IMR-90 (cell line): ENCODE results near the gene KLHL9. TPM values are rescaled to one million over a fixed set of nuclear protein-coding genes. Genes with fewer than 3 reads are reported as not detected.

ENCODE experiments used
- ATAC-seq: fragments of 200-7000 bp; cut with Tn5 transposase; 2 replicates; pipeline ENCODE4 v1.9.1; 2020; ENCODE audit warnings: low read depth, mild to moderate bottlenecking, moderate library complexity
- BruUV-seq: library from RNA; stranded (reverse); fragments of 400-500 nt; replicated peaks from 2 replicates; lab custom pipeline; 2021; lab: Mats Ljungman, UMichigan
- CTCF ChIA-PET: fragments of 300-600 bp; formaldehyde crosslinking; extraction: SDS; loops from one replicate; lab custom pipeline; 2021; ENCODE audit warnings: antibody characterized with exemption; lab: Yijun Ruan, JAX
- POLR2A ChIA-PET: fragments of 300-600 bp; sonication (Branson Sonifier 250); formaldehyde crosslinking; loops from one replicate; lab custom pipeline; 2022; ENCODE audit warnings: antibody characterized with exemption; ENCODE audit not compliant: unreplicated experiment; lab: Charles Lee
- DNase-seq: peaks from one replicate; pipeline ENCODE4 v3.0.0; 2013
- H2AFZ ChIP-seq: replicated peaks from 2 replicates; pipeline ENCODE3; 2013; ENCODE audit warnings: low read length, mild to moderate bottlenecking; ENCODE audit not compliant: poor library complexity
- H2AK5ac ChIP-seq: 2 replicates; pipeline ENCODE4 v1.6.1; 2013; ENCODE audit warnings: low read depth, low read length, inconsistent platforms
- H2AK9ac ChIP-seq: replicated peaks from 2 replicates; pipeline ENCODE3; 2013; ENCODE audit warnings: mild to moderate bottlenecking, low read depth, low read length, moderate library complexity; ENCODE audit not compliant: poor library complexity
- H2BK120ac ChIP-seq: 2 replicates; pipeline ENCODE4 v1.6.1; 2013; ENCODE audit warnings: low read depth, low read length, inconsistent platforms
- H2BK15ac ChIP-seq: 3 replicates; pipeline ENCODE4 v1.6.1; 2013; ENCODE audit warnings: low read depth, low read length, inconsistent platforms
- H2BK20ac ChIP-seq: 2 replicates; pipeline ENCODE4 v1.6.1; 2013; ENCODE audit warnings: low read depth, mild to moderate bottlenecking, inconsistent platforms, low read length, moderate library complexity
- H2BK5ac ChIP-seq: 2 replicates; pipeline ENCODE4 v1.6.1; 2013; ENCODE audit warnings: mild to moderate bottlenecking, low read depth, low read length, inconsistent platforms; ENCODE audit not compliant: poor library complexity, severe bottlenecking
- H3K14ac ChIP-seq: replicated peaks from 2 replicates; pipeline ENCODE4 v1.6.1; 2013; ENCODE audit warnings: low read depth, low read length, inconsistent platforms
- H3K18ac ChIP-seq: 2 replicates; pipeline ENCODE4 v1.6.1; 2013; ENCODE audit warnings: low read depth, low read length, control low read depth
- H3K23ac ChIP-seq: 2 replicates; pipeline ENCODE4 v1.6.1; 2013; ENCODE audit warnings: low read depth, low read length, inconsistent platforms
- H3K27ac ChIP-seq: 2 replicates; pipeline ENCODE4 v1.5.1; 2013; ENCODE audit warnings: mild to moderate bottlenecking, control low read depth, low read length; ENCODE audit not compliant: insufficient read depth
- H3K27me3 ChIP-seq: 2 replicates; pipeline ENCODE4 v1.6.1; 2013; ENCODE audit warnings: low read length; ENCODE audit not compliant: control insufficient read depth, insufficient read depth
- H3K36me3 ChIP-seq: 2 replicates; pipeline ENCODE4 v1.6.1; 2013; ENCODE audit warnings: low read length, mixed read lengths; ENCODE audit not compliant: control insufficient read depth, insufficient read depth
- H3K4ac ChIP-seq: 2 replicates; pipeline ENCODE4 v1.6.1; 2013; ENCODE audit warnings: low read depth, low read length, inconsistent platforms
- H3K4me1 ChIP-seq: 2 replicates; pipeline ENCODE4 v1.6.1; 2013; ENCODE audit warnings: low read length, mixed read lengths; ENCODE audit not compliant: control insufficient read depth, insufficient read depth
- H3K4me2 ChIP-seq: 2 replicates; pipeline ENCODE4 v1.6.1; 2013; ENCODE audit warnings: low read depth, mild to moderate bottlenecking, control low read depth, low read length, moderate library complexity
- H3K4me3 ChIP-seq: 2 replicates; pipeline ENCODE4 v1.5.1; 2013; ENCODE audit warnings: low read depth, mild to moderate bottlenecking, control low read depth, low read length, moderate library complexity; ENCODE audit not compliant: insufficient read depth
- H3K56ac ChIP-seq: 2 replicates; pipeline ENCODE4 v1.6.1; 2013; ENCODE audit warnings: low read length, inconsistent platforms; ENCODE audit not compliant: insufficient read depth; ENCODE audit errors: extremely low read depth
- H3K79me1 ChIP-seq, 2 experiments: 2 replicates each; pipeline ENCODE4 v1.6.1; 2013; ENCODE audit warnings: low read length in 2 of 2, inconsistent platforms in 1 of 2, low read depth in 1 of 2
- H3K9ac ChIP-seq: 2 replicates; pipeline ENCODE4 v1.6.1; 2013; ENCODE audit warnings: low read depth, low read length, control low read depth
- H3K9me1 ChIP-seq: 2 replicates; pipeline ENCODE4 v1.6.1; 2013; ENCODE audit warnings: low read length, inconsistent platforms; ENCODE audit not compliant: insufficient read depth
- H3K9me3 ChIP-seq: 2 replicates; pipeline ENCODE4 v1.6.1; 2013; ENCODE audit warnings: low read length; ENCODE audit not compliant: control insufficient read depth, insufficient read depth
- H4K20me1 ChIP-seq: 2 replicates; pipeline ENCODE4 v1.6.1; 2013; ENCODE audit warnings: low read length, inconsistent platforms; ENCODE audit not compliant: insufficient read depth
- H4K5ac ChIP-seq: 2 replicates; pipeline ENCODE4 v1.6.1; 2013; ENCODE audit warnings: mild to moderate bottlenecking, low read depth, low read length, control low read depth
- H4K8ac ChIP-seq, 2 experiments: 2 replicates each; pipeline ENCODE4 v1.6.1; 2013; ENCODE audit warnings: low read depth in 2 of 2, low read length in 2 of 2, control low read depth in 1 of 2, inconsistent platforms in 1 of 2
- H4K91ac ChIP-seq: 2 replicates; pipeline ENCODE4 v1.6.1; 2013; ENCODE audit warnings: low read depth, low read length, inconsistent platforms; ENCODE audit not compliant: insufficient read depth
- BHLHE40 ChIP-seq: fragments of 150-350 bp; IDR thresholded peaks from 2 replicates; pipeline ENCODE4 v1.6.1; 2016; ENCODE audit warnings: mild to moderate bottlenecking, low read depth, low read length
- CEBPB ChIP-seq: IDR thresholded peaks from 2 replicates; pipeline ENCODE4 v1.6.1; 2012; ENCODE audit warnings: low read depth, low read length, improper control_type of control experiment
- CHD1 ChIP-seq: IDR thresholded peaks from 2 replicates; pipeline ENCODE4 v1.6.1; 2012; ENCODE audit warnings: low read depth, low read length, improper control_type of control experiment
- FOS ChIP-seq: fragments of 150-350 bp; IDR thresholded peaks from 2 replicates; pipeline ENCODE4 v1.6.1; 2016; ENCODE audit warnings: low read depth, low read length
- MAFK ChIP-seq: IDR thresholded peaks from 2 replicates; pipeline ENCODE4 v1.6.1; 2012; ENCODE audit warnings: low read depth, low read length, improper control_type of control experiment
- MAZ ChIP-seq: IDR thresholded peaks from 2 replicates; pipeline ENCODE4 v1.6.1; 2012; ENCODE audit warnings: low read depth, mild to moderate bottlenecking, low read length, improper control_type of control experiment, moderate library complexity, borderline replicate concordance
- MXI1 ChIP-seq: IDR thresholded peaks from 2 replicates; pipeline ENCODE4 v1.6.1; 2012; ENCODE audit warnings: low read depth, mild to moderate bottlenecking, low read length, moderate library complexity, borderline replicate concordance
- NFE2L2 ChIP-seq: fragments of 150-350 bp; IDR thresholded peaks from 2 replicates; pipeline ENCODE4 v1.6.1; 2016; ENCODE audit warnings: low read depth, mild to moderate bottlenecking, low read length
- POLR2A ChIP-seq: IDR thresholded peaks from 2 replicates; pipeline ENCODE4 v1.6.1; 2012; ENCODE audit warnings: mild to moderate bottlenecking, low read depth, low read length
- RAD21 ChIP-seq: IDR thresholded peaks from 2 replicates; pipeline ENCODE4 v1.6.1; 2012; ENCODE audit warnings: low read length, improper control_type of control experiment
- RCOR1 ChIP-seq: IDR thresholded peaks from 2 replicates; pipeline ENCODE4 v1.6.1; 2012; ENCODE audit warnings: mild to moderate bottlenecking, low read length, improper control_type of control experiment; ENCODE audit not compliant: insufficient replicate concordance
- RFX5 ChIP-seq: IDR thresholded peaks from 2 replicates; pipeline ENCODE4 v1.8.0; 2012; ENCODE audit warnings: low read depth, mild to moderate bottlenecking, low read length, moderate library complexity
- SMC3 ChIP-seq: fragments of 150-350 bp; IDR thresholded peaks from 2 replicates; pipeline ENCODE4 v1.6.1; 2016; ENCODE audit warnings: low read depth, mild to moderate bottlenecking, antibody characterized with exemption, low read length, moderate library complexity
- WGBS, 2 experiments: methylation state at CpG; one replicate each; pipeline versions ENCODE4 v1.1.5 to v1.1.7; 2013; ENCODE audit warnings: missing lambda C conversion rate in 2 of 2; ENCODE audit not compliant: insufficient read length in 1 of 2; ENCODE audit errors: extremely low coverage in 2 of 2; 5-methylcytosine and 5-hydroxymethylcytosine counted together
- dilution Hi-C: fragments of 300-500 bp; cut with HindIII; formaldehyde crosslinking; loops from one replicate; pipeline ENCODE4 v1.14.3; 2018; ENCODE audit warnings: low sequenced_read_pairs; ENCODE audit not compliant: unreplicated experiment
- in situ Hi-C: fragments of 300-500 bp; cut with MboI; formaldehyde crosslinking; loops from 3 replicates; pipeline ENCODE4 v1.14.3; 2019; ENCODE audit warnings: low sequenced_read_pairs, inconsistent platforms, mixed read lengths
- intact Hi-C: fragments of 100-400 bp; cut with micrococcal nuclease; formaldehyde crosslinking; loops from 2 replicates; pipeline ENCODE4 v1.10.0; 2022
- polyA plus RNA-seq, 3 experiments: library from polyadenylated mRNA; depleted of rRNA; stranded (reverse); fragments of >200 nt; gene quantifications; 2 replicates each; pipeline ENCODE4 v1.2.3, GENCODE V29; 2012; ENCODE audit warnings: low replicate concordance in 1 of 3
- total RNA-seq: library from RNA; depleted of rRNA; stranded (reverse); fragments of >200 nt; gene quantifications from 2 replicates; pipeline ENCODE4 v1.2.3, GENCODE V29; 2012
- TF ChIP-seq, protein P1 (sequence below): conservative IDR thresholded peaks from 2 replicates; pipeline ENCODE4 v1.5.1; 2012; ENCODE audit warnings: mild to moderate bottlenecking, low read depth, low read length, improper control_type of control experiment
- TF ChIP-seq, protein P2 (sequence below): fragments of 150-350 bp; IDR thresholded peaks from 2 replicates; pipeline ENCODE4 v1.6.1; 2016; ENCODE audit warnings: low read depth, mild to moderate bottlenecking, low read length, moderate library complexity, borderline replicate concordance
- TF ChIP-seq, protein P3 (sequence below): fragments of 150-350 bp; IDR thresholded peaks from 2 replicates; pipeline ENCODE4 v1.6.1; 2017; ENCODE audit warnings: mild to moderate bottlenecking, antibody characterized with exemption, low read length, low read depth

Gene KLHL9
- total and polyA plus RNA-seq, 2 of the 4 experiments (the other 2 are of a cell fraction) = 12.9 to 46.4 TPM

DNA sequence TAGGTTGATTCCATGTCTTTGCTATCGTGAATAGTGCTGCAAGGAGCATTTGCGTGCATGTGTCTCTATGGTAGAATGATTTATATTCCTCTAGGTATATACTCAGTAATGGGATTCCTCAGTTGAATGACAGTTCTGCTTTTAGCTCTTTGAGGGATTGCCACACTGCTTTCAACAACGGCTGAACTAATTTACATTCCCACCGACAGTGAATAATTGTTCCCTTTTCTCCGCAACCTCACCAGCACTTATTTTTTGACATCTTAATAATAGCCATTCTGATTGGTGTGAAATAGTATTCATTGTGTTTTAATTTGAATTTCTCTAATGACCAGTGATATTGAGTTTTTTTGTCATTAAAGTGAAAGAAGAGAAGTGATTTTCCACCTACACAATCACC is 48.5 kb downstream of the KLHL9 start:
- no peak overlapping the region for H3K27ac ChIP-seq
- dilution Hi-C loops = no loop called here
- no peak overlapping the region for H2BK15ac ChIP-seq
- H2AK9ac ChIP-seq = no peak overlapping the region
- no peak overlapping the region for H4K8ac ChIP-seq
- H2BK120ac ChIP-seq = no peak overlapping the region
- no peak overlapping the region for H3K4me3 ChIP-seq
- H3K9me3 ChIP-seq = no peaks in the 10 kb centered on the region
- no peak overlapping the region for H3K56ac ChIP-seq
- H2BK5ac ChIP-seq = no peak overlapping the region
- no peak overlapping the region for H3K14ac ChIP-seq
- no peaks in the 10 kb centered on the region for H3K4me1 ChIP-seq
- in situ Hi-C loops = no loop called here
- H3K4me2 ChIP-seq = no peak overlapping the region
- no peak for ATAC-seq
- H3K18ac ChIP-seq = no peak overlapping the region
- TF ChIP-seq, protein P1, sequence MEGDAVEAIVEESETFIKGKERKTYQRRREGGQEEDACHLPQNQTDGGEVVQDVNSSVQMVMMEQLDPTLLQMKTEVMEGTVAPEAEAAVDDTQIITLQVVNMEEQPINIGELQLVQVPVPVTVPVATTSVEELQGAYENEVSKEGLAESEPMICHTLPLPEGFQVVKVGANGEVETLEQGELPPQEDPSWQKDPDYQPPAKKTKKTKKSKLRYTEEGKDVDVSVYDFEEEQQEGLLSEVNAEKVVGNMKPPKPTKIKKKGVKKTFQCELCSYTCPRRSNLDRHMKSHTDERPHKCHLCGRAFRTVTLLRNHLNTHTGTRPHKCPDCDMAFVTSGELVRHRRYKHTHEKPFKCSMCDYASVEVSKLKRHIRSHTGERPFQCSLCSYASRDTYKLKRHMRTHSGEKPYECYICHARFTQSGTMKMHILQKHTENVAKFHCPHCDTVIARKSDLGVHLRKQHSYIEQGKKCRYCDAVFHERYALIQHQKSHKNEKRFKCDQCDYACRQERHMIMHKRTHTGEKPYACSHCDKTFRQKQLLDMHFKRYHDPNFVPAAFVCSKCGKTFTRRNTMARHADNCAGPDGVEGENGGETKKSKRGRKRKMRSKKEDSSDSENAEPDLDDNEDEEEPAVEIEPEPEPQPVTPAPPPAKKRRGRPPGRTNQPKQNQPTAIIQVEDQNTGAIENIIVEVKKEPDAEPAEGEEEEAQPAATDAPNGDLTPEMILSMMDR = no peak
- TF ChIP-seq BHLHE40 (no peak), FOS (no peak), POLR2A (no peak), CEBPB (no peak), RFX5 (no peak), RAD21 (no peak), MAZ (no peak), CHD1 (no peak), MAFK (no peak), SMC3 (no peak), NFE2L2 (no peak), RCOR1 (no peak), MXI1 (no peak)
- TF ChIP-seq, protein P2, sequence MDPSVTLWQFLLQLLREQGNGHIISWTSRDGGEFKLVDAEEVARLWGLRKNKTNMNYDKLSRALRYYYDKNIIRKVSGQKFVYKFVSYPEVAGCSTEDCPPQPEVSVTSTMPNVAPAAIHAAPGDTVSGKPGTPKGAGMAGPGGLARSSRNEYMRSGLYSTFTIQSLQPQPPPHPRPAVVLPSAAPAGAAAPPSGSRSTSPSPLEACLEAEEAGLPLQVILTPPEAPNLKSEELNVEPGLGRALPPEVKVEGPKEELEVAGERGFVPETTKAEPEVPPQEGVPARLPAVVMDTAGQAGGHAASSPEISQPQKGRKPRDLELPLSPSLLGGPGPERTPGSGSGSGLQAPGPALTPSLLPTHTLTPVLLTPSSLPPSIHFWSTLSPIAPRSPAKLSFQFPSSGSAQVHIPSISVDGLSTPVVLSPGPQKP = no peak
- TF ChIP-seq, protein P3, sequence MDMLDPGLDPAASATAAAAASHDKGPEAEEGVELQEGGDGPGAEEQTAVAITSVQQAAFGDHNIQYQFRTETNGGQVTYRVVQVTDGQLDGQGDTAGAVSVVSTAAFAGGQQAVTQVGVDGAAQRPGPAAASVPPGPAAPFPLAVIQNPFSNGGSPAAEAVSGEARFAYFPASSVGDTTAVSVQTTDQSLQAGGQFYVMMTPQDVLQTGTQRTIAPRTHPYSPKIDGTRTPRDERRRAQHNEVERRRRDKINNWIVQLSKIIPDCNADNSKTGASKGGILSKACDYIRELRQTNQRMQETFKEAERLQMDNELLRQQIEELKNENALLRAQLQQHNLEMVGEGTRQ = no peak
- no peak overlapping the region for H4K91ac ChIP-seq
- no peak overlapping the region for H2AK5ac ChIP-seq
- ChIA-PET POLR2A (no interaction called here), CTCF (no interaction called here)
- no peaks in the 10 kb centered on the region for H4K20me1 ChIP-seq
- H3K23ac ChIP-seq = no peak overlapping the region
- no peak overlapping the region for H3K4ac ChIP-seq
- H3K36me3 ChIP-seq = no peaks in the 10 kb centered on the region
- H3K79me1 ChIP-seq = no peaks in the 10 kb centered on the region
- H4K5ac ChIP-seq = no peak overlapping the region
- H3K27me3 ChIP-seq = no peaks in the 10 kb centered on the region; the same call in 1 of the 2 replicates
- no peaks in the 10 kb centered on the region for H3K9me1 ChIP-seq
- H2BK20ac ChIP-seq = no peak overlapping the region
- no peak overlapping the region for H2AFZ ChIP-seq
- WGBS, 2 experiments = no CpG with 5 or more reads among the region's 5 CpGs
- intact Hi-C loops = no loop called here
- no TSS peak for BruUV-seq
- no peak for DNase-seq
- no peak overlapping the region for H3K9ac ChIP-seq
